ENCODE results near the gene NLRP3.
"Not testable (repeated sequence)": the region's sequence is repeated elsewhere in the genome, so short reads cannot be mapped to it uniquely, and the experiment has no call there.

Gene NLRP3

DNA sequence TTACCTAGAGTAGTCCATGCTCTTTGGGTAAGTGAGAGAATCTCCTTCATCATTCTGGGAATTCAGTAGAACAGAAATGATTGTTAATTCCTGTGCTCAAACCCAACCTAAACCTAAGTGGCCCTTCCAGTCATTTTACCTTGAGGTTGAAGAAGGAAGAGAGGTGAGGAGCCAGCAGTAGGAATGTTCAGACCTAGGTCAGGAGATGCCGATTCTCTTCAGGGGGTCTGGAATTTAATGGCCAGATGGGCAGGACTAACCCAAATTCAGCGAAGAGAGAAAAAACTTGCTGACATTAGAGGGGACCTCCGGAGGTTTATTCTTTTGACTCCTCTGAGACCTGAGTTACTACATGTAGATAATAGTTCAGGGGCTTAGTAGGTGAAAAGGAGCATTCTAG is 58.4 kb downstream of the NLRP3 start:
- Histone ChIP-seq H3K27ac (ENCODE audit: low read depth, low read length) (no peak overlapping the region), H3K9me2 (replicated peaks; ENCODE audit: control insufficient read depth, low read length) (no peaks in the 10 kb centered on the region), H3K9me3 (ENCODE audit: control insufficient read depth, insufficient read depth, low read length) (no peaks in the 10 kb centered on the region), H3K36me3 (ENCODE audit: control insufficient read depth, low read length) (no peaks in the 10 kb centered on the region), H3K4me2 (ENCODE audit: low read length) (no peak overlapping the region), H3K4me1 (ENCODE audit: control insufficient read depth, low read length) (peaks cover 18% of the 10 kb centered on the region), H3F3A (ENCODE audit: control insufficient read depth, insufficient read depth) (no peaks in the 10 kb centered on the region), H3K4me3 (ENCODE audit: low read length) (no peak overlapping the region), H3K79me2 (ENCODE audit: control insufficient read depth, low read length) (no peaks in the 10 kb centered on the region), H3K27me3 (ENCODE audit: control insufficient read depth, low read length) (no peaks in the 10 kb centered on the region), H4K20me1 (ENCODE audit: control insufficient read depth, insufficient read depth, low read depth, low read length) (no peaks in the 10 kb centered on the region)
- TF ChIP-seq EZH2phosphoT487 (IDR thresholded peaks at IDR 0.05; ENCODE audit: borderline replicate concordance, low read length), result no peak
- TF ChIP-seq, protein P1, sequence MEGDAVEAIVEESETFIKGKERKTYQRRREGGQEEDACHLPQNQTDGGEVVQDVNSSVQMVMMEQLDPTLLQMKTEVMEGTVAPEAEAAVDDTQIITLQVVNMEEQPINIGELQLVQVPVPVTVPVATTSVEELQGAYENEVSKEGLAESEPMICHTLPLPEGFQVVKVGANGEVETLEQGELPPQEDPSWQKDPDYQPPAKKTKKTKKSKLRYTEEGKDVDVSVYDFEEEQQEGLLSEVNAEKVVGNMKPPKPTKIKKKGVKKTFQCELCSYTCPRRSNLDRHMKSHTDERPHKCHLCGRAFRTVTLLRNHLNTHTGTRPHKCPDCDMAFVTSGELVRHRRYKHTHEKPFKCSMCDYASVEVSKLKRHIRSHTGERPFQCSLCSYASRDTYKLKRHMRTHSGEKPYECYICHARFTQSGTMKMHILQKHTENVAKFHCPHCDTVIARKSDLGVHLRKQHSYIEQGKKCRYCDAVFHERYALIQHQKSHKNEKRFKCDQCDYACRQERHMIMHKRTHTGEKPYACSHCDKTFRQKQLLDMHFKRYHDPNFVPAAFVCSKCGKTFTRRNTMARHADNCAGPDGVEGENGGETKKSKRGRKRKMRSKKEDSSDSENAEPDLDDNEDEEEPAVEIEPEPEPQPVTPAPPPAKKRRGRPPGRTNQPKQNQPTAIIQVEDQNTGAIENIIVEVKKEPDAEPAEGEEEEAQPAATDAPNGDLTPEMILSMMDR (IDR thresholded peaks at IDR 0.05; ENCODE audit: low read depth, low read length, poor library complexity, severe bottlenecking), result no peak

DNA sequence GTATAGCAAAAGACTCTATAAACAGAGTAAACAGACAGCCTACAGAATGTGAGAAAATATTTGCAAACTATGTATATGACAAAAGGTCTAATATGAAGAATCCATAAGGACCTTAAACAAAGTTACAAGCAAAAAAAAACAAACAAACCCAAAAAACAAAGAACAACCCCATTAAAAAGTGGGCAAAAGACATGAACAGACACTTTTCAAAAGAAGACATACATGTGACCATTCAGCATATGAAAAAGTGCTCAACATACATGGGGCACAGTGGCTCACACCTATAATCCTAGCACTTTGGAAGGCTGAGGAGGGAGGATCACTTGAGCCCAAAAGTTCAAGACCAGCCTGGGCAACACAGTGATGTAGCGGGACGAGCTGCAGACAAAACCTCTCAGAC is 59.8 kb downstream of the NLRP3 start:
- Histone ChIP-seq H3K36me3 (ENCODE audit: control insufficient read depth, low read length) (no peaks in the 10 kb centered on the region), H4K20me1 (ENCODE audit: control insufficient read depth, insufficient read depth, low read depth, low read length) (no peaks in the 10 kb centered on the region), H3K4me2 (ENCODE audit: low read length) (no peak overlapping the region), H3K4me1 (ENCODE audit: control insufficient read depth, low read length) (peaks cover 18% of the 10 kb centered on the region), H3K79me2 (ENCODE audit: control insufficient read depth, low read length) (no peaks in the 10 kb centered on the region), H3K9me2 (replicated peaks; ENCODE audit: control insufficient read depth, low read length) (no peaks in the 10 kb centered on the region), H3K4me3 (ENCODE audit: low read length) (no peak overlapping the region), H3K27me3 (ENCODE audit: control insufficient read depth, low read length) (no peaks in the 10 kb centered on the region), H3K9me3 (ENCODE audit: control insufficient read depth, insufficient read depth, low read length) (no peaks in the 10 kb centered on the region), H3F3A (ENCODE audit: control insufficient read depth, insufficient read depth) (no peaks in the 10 kb centered on the region), H3K27ac (ENCODE audit: low read depth, low read length) (no peak overlapping the region)
- TF ChIP-seq EZH2phosphoT487 (IDR thresholded peaks at IDR 0.05; ENCODE audit: borderline replicate concordance, low read length), result no peak
- TF ChIP-seq, protein P1 (IDR thresholded peaks at IDR 0.05; ENCODE audit: low read depth, low read length, poor library complexity, severe bottlenecking), result no peak

DNA sequence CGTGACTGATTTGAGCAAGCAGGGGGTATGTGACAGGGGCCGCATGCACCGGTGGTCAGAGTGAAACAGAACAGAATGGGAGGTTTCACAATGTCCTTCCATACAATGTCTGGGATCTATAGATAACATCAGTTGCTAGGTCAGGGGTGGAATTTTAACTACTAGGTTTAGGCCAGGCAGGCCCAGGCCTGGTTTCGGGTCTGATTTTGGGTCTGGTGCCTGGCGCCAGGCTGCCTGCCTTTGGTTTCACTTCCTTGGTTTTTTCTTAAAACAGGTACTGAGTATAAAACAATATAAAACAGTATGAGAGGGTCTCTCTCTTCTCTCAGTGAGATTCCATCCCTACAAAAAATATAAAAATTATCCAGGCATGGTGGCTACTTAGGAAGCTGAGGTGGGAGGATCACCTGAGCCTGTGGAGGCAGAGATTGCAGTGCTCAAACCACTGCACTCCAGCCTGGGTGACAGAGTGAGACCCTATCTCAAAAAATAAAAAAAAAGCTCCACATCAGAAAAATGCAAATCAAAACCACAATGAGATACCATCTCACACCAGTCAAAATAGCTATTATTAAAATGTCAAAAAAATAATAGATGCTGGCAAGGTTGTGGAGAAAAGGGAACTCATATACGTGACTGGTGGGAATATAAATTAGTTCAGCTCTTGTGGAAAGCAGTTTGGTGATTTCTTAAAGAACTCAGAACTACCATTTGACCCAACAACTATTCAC is 60.5 kb downstream of the NLRP3 start:
- not testable (repeated sequence) for H4K20me1 ChIP-seq (ENCODE audit: control insufficient read depth, insufficient read depth, low read depth, low read length); H3F3A ChIP-seq (ENCODE audit: control insufficient read depth, insufficient read depth); H3K9me2 ChIP-seq (replicated peaks; ENCODE audit: control insufficient read depth, low read length); H3K4me3 ChIP-seq (ENCODE audit: low read length); H3K9me3 ChIP-seq (ENCODE audit: control insufficient read depth, insufficient read depth, low read length); H3K79me2 ChIP-seq (ENCODE audit: control insufficient read depth, low read length); H3K36me3 ChIP-seq (ENCODE audit: control insufficient read depth, low read length); H3K27me3 ChIP-seq (ENCODE audit: control insufficient read depth, low read length)
- H3K4me2 ChIP-seq (ENCODE audit: low read length), result peak overlapping the region; percentile 38; the same call in 1 of the 2 replicates
- H3K4me1 ChIP-seq (ENCODE audit: control insufficient read depth, low read length), result peaks cover 18% of the 10 kb centered on the region
- 0 out of 2 replicates have a peak overlapping the region, but pooled peaks have one; percentile 20 for H3K27ac ChIP-seq (ENCODE audit: low read depth, low read length)

DNA sequence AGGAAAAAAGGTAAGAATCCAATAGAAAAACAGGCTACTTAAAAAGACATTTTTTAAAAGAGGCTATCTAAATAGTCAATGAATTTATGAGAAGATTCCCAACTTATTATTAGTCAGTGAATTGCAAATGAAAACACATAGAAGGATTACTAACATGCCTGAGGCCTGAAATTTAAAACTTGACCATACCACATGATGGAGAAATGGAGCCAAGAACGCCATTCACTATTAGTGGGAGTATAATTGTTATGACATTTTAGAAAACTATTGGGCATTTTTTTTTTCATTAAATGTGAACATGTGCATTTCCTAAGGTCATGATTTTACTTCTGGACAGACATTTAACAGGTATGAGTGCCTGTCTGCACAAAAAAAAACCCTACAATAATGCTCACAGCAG is 66.8 kb downstream of the NLRP3 start:
- no peak overlapping the region for H3K27ac ChIP-seq (ENCODE audit: low read depth, low read length)
- H3K9me3 ChIP-seq (ENCODE audit: control insufficient read depth, insufficient read depth, low read length), result no peaks in the 10 kb centered on the region

More for the DNA sequence above, 66.8 kb downstream of the NLRP3 start:
- H3K4me2 ChIP-seq (ENCODE audit: low read length), result no peak overlapping the region
- no peaks in the 10 kb centered on the region for H3K36me3 ChIP-seq (ENCODE audit: control insufficient read depth, low read length)
- H4K20me1 ChIP-seq (ENCODE audit: control insufficient read depth, insufficient read depth, low read depth, low read length), result no peaks in the 10 kb centered on the region
- no peaks in the 10 kb centered on the region for H3K4me1 ChIP-seq (ENCODE audit: control insufficient read depth, low read length)
- no peaks in the 10 kb centered on the region for H3K79me2 ChIP-seq (ENCODE audit: control insufficient read depth, low read length)
- 0 out of 2 replicates have a peak, but pooled peaks cover 2% of the 10 kb centered on the region for H3K27me3 ChIP-seq (ENCODE audit: control insufficient read depth, low read length)
- H3K4me3 ChIP-seq (ENCODE audit: low read length), result no peak overlapping the region
- no peaks in the 10 kb centered on the region for H3K9me2 ChIP-seq (replicated peaks; ENCODE audit: control insufficient read depth, low read length)
- no peaks in the 10 kb centered on the region for H3F3A ChIP-seq (ENCODE audit: control insufficient read depth, insufficient read depth)
- no peak for TF ChIP-seq EZH2phosphoT487 (IDR thresholded peaks at IDR 0.05; ENCODE audit: borderline replicate concordance, low read length)
- TF ChIP-seq, protein P1 (IDR thresholded peaks at IDR 0.05; ENCODE audit: low read depth, low read length, poor library complexity, severe bottlenecking), result no peak
